Kidney epithelial cell (primary cell): ENCODE measurements around the gene NPC1. TPM values are rescaled to one million over a fixed set of nuclear protein-coding genes. Genes with fewer than 3 reads are reported as not detected.
A peak's percentile ranks its signal among the peaks of the same experiment; 100 is the strongest.

Experiments
- DNase-seq: peaks from one replicate; pipeline ENCODE4 v3.0.0-alpha.2; 2010; ENCODE audit warnings: low read depth
- H3K27me3 ChIP-seq: 2 replicates; pipeline ENCODE4 v1.6.0; 2011; ENCODE audit warnings: low read length; ENCODE audit not compliant: control insufficient read depth, insufficient read depth
- H3K36me3 ChIP-seq: 2 replicates; pipeline ENCODE4 v1.5.1; 2011; ENCODE audit warnings: low read length; ENCODE audit not compliant: control insufficient read depth, insufficient read depth
- H3K4me3 ChIP-seq: 2 replicates; pipeline ENCODE4 v1.5.1; 2011; ENCODE audit warnings: low read depth, mild to moderate bottlenecking, control low read depth, low read length
- total RNA-seq: library from RNA; depleted of rRNA; stranded (reverse); fragments of >200 nt; gene quantifications from 2 replicates; pipeline ENCODE4 v1.2.3, GENCODE V29; 2015
- TF ChIP-seq, protein P1 (sequence below): IDR thresholded peaks from 2 replicates; pipeline ENCODE4 v1.5.1; 2011; ENCODE audit warnings: mild to moderate bottlenecking, moderate library complexity, low read length, control low read depth, inconsistent platforms; ENCODE audit not compliant: insufficient read depth, poor library complexity, severe bottlenecking

NPC1 gene
- total RNA-seq, 1 donor from 2014 or later, result 111 TPM

DNA sequence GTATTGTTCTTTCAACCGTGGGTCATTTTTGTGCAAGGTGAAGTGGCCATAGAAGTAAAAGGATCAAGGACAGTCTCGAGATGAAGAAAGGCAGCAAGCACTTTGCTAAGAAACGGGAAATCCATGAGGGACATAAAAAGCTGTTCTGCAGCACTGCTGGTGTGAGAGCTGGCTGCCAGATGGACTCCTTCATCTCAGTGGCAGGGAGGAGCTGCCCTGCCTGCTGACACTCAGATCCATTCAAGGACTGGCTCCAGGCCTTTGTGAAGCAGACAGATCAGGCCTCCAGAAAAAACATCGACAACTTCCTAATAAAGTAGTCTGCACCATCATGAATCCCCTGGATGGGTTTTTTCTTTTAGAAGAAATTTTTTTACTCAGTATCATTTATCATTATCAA, 53.5 kb downstream of the NPC1 start:
- peaks cover 9% of the 10 kb centered on the region for H3K36me3 ChIP-seq
- TF ChIP-seq, protein P1, sequence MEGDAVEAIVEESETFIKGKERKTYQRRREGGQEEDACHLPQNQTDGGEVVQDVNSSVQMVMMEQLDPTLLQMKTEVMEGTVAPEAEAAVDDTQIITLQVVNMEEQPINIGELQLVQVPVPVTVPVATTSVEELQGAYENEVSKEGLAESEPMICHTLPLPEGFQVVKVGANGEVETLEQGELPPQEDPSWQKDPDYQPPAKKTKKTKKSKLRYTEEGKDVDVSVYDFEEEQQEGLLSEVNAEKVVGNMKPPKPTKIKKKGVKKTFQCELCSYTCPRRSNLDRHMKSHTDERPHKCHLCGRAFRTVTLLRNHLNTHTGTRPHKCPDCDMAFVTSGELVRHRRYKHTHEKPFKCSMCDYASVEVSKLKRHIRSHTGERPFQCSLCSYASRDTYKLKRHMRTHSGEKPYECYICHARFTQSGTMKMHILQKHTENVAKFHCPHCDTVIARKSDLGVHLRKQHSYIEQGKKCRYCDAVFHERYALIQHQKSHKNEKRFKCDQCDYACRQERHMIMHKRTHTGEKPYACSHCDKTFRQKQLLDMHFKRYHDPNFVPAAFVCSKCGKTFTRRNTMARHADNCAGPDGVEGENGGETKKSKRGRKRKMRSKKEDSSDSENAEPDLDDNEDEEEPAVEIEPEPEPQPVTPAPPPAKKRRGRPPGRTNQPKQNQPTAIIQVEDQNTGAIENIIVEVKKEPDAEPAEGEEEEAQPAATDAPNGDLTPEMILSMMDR, result no peak
- no peak for DNase-seq
- no peak overlapping the region for H3K4me3 ChIP-seq
- no peaks in the 10 kb centered on the region for H3K27me3 ChIP-seq

DNA sequence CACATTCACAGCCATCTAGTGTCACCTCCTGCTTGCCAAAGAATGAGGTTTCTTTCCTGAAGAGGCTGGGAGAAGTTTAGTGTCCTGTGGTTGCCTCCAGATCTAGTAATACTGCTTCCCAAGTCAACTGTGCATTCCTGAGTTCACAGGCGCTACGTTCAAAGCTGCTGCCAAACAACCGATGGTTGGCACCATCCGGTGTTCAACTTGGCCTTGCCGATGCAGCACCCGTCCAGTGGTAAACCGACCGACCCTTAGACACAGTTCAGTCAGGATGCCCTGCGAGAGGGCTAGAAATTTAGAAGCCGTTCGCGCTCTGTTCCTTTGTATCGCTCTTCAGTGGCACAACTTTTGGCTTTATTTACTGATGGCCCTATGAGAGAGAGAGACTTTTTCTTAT, 54.4 kb downstream of the NPC1 start:
- DNase-seq, result no peak
- H3K36me3 ChIP-seq, result peaks cover 9% of the 10 kb centered on the region
- H3K27me3 ChIP-seq, result no peaks in the 10 kb centered on the region
- TF ChIP-seq, protein P1, result no peak
- H3K4me3 ChIP-seq, result no peak overlapping the region

DNA sequence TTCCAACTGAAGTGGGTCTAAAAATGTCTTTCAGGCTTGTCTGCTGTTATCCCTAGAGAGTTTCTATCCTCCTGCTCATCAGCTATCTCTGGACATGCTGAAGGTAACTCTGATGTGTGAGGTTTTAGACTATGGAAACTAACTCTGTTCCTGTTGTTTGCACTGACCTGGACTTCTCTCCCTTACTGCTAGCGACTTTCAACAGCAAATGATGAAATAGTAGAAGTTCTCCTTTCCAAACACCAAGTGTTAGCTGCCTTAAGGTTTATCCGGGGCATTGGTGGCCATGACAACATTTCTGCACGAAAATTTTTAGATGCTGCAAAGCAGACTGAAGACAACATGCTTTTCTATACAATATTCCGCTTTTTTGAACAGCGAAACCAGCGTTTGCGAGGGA, 56.1 kb downstream of the NPC1 start:
- Histone ChIP-seq H3K4me3 (no peak overlapping the region), H3K27me3 (no peaks in the 10 kb centered on the region), H3K36me3 (peaks cover 6% of the 10 kb centered on the region)
- TF ChIP-seq, protein P1, result no peak
- DNase-seq, result no peak

DNA sequence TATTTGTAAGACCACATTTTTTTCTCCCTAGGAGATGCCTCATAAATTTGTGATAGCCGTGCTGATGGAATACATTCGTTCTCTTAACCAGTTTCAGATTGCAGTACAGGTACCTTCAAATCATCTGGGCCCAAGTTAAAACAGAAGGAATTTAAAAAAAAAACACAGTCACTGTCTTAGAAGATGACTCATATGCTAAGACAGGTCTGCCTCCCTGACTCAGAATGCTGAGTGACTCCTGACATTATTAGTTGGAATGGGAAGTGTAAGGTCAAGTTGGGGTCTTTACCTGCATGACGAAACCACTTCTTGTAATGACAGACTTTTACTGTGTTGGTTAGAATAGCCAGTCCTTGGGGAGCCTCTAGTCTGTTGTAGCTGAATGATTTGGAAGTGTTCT, 56.7 kb downstream of the NPC1 start:
- DNase-seq, result peak; percentile 67
- Histone ChIP-seq H3K4me3 (no peak overlapping the region), H3K27me3 (no peaks in the 10 kb centered on the region), H3K36me3 (peaks cover 5% of the 10 kb centered on the region)
- TF ChIP-seq, protein P1, result no peak

DNA sequence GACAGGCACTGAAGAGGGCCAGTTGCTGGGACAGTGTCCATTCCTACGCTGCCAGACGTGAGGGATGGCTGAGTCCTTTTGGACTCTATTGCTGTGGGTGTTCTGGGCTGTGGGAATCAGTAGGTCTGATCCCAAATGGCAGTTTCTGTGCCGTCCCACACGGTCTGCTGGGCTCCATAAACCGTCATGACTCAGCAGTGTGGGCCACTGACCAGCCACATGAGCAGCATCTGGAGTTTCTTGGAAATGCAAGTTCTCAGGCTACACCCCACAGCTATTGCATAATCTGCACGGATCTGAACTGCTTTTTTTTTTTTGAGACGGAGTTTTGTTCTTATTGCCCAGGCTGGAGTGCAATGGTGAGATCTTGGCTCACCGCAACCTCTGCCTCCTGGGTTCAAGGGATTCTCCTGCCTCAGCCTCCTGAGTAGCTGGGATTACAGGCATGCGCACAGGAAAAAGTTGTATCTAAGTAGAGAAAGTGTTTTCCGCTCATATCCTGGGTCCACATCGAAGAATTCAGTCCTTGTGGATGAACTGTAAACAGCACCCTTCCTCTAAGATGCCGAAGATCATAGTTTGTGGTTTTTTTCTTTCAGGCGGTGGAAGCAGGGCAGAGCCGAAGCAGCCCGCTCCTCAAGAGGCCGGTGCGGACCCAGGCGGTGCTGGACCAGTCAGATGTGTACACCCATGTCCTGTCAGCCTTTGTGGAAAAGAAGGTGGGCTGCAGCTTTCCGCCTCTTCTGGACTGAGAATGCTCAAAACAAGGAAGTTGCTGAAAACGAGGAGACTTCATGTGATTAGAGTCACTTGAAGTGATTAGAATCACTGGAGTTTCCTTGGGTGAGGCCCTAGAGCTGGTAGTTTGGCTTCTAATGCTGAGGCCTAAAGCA, 57.5 kb downstream of the NPC1 start:
- DNase-seq, result no peak
- H3K4me3 ChIP-seq, result no peak overlapping the region
- peaks cover 5% of the 10 kb centered on the region for H3K36me3 ChIP-seq
- TF ChIP-seq, protein P1, result no peak
- no peaks in the 10 kb centered on the region for H3K27me3 ChIP-seq
